ENCODE measurements around the gene MOK. TPM values are rescaled to one million over a fixed set of nuclear protein-coding genes. Genes with fewer than 3 reads are reported as not detected.
A peak's percentile ranks its signal among the peaks of the same experiment; 100 is the strongest.
"Not testable (repeated sequence)": the region's sequence is repeated elsewhere in the genome, so short reads cannot be mapped to it uniquely, and the experiment has no call there.

MOK gene, protein sequence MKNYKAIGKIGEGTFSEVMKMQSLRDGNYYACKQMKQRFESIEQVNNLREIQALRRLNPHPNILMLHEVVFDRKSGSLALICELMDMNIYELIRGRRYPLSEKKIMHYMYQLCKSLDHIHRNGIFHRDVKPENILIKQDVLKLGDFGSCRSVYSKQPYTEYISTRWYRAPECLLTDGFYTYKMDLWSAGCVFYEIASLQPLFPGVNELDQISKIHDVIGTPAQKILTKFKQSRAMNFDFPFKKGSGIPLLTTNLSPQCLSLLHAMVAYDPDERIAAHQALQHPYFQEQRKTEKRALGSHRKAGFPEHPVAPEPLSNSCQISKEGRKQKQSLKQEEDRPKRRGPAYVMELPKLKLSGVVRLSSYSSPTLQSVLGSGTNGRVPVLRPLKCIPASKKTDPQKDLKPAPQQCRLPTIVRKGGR
- 1 to 10 TPM; 3.0 to 5.9 TPM for total RNA-seq

DNA sequence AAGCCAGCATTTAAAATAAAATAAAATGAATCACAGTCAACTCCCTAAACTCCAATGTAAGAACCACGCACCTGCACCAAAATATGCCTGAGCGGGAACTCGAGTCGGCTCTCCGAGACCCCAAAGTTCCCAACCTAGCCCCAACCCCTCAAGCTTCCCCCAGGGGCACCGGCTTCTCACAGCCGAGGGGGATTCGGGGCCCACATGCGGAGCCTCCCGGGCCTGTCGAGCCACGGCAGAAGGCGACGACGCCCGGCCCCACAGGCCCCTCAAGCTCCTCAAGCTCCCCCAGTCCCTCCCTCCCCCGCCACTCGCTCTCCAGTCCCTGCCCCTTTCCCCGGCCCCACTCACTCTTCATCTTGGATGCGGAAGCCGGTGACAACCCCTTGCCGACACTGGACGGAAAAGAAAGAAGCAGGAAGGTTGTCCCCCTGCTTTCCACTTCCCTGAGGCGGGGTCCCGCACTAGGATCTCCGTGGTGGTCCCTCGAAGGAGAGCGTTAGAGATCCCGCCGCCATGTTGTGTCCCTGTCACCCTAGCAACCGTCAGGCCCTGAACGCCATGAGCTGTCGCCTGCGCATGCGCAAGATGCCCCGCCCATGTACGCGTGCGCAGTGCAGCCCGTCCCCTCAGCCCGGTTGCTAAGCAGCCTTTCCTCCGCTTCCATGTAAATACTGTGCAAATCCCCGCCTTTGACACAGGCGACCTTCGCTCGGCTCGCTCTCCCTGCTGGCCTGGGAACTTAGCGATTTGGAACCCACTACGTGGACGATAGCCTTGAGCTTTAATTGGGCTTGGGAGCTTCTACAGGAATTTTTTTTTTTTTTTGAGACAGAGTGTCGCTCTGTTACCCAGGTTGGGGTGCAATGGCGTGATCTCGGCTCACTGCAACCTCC is at the start of gene MOK:
MOK (minus strand) TSS at position 554 of the 896 bp plus-strand sequence; CDS start at position 358, 196 bp downstream.
- H3K4me3 Mint-ChIP-seq = peak within 1 kb of the TSS; percentile 90
- no peaks in the 10 kb centered on the region for H3K36me3 Mint-ChIP-seq
- H3K4me1 Mint-ChIP-seq (ENCODE audit: low read depth in 2 of 2) = peaks cover 10 to 13% of the 10 kb centered on the region in 2 donors
- peak within 1 kb of the TSS; percentile 86 to 94 for H3K27ac Mint-ChIP-seq
- DNase-seq (ENCODE audit: low spot score) = peak; percentile 95
- H3K9me3 Mint-ChIP-seq = no peaks in the 10 kb centered on the region
- ATAC-seq = peak; percentile 97 to 98
- peaks cover 0 to 6% of the 10 kb centered on the region in 2 donors for H3K27me3 Mint-ChIP-seq

DNA sequence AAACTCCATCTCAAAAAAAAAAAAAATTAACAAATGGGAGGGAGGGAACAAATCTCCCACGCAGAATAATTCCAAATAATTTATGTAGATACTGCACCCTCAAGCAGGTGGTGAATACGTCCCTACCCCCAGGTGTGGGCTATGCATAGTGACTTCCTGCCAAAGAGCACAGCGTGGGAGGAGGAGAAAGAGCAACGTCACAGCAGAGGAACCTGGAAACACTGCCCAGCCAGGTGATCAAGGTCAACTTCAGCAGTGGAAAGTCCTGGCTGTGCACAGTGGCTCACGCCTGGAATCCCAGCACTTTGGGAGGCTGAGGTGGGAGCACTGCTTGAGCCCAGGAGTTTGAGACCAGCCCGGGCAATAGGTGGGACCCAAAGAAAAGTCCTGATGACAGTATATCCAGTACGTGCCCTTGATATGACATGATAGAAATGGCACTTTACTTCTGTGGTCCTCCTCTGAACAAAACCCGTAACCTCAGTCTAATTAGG is 48.2 kb upstream of the MOK start:
- Mint-ChIP-seq H3K4me3 (no peak overlapping the region), H3K4me1 (ENCODE audit: low read depth in 2 of 2) (peaks cover 0 to 4% of the 10 kb centered on the region in 2 donors), H3K27me3 (no peaks in the 10 kb centered on the region), H3K27ac (no peak overlapping the region), H3K36me3 (peaks cover 9% of the 10 kb centered on the region), H3K9me3 (no peaks in the 10 kb centered on the region)
- DNase-seq (ENCODE audit: low spot score) (no peak), ATAC-seq (no peak)

DNA sequence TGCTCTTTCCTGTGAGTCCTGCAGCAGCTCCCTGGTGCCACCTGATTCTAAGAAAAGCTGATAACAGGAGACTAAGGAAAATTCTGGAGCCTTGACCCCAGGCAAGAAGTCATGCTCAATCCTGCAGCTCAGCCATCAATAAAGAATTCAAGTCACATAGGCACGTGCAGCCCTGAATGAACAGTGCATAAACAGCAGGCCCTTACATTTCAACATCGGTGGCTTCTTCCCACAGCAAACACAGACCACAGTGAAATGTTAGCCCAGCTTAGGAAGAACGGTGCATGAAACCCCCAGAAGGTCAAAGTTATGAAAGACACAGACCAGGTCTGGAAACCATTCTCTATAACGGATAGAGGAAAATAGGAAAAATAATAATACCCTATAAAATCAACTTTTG is 47.2 kb upstream of the MOK start:
- ATAC-seq = no peak
- Mint-ChIP-seq H3K27ac (no peak overlapping the region), H3K9me3 (no peaks in the 10 kb centered on the region), H3K4me1 (ENCODE audit: low read depth in 2 of 2) (peaks cover 0 to 4% of the 10 kb centered on the region in 2 donors), H3K27me3 (no peaks in the 10 kb centered on the region), H3K4me3 (no peak overlapping the region), H3K36me3 (peaks cover 1% of the 10 kb centered on the region)
- no peak for DNase-seq (ENCODE audit: low spot score)

- H3K4me1 Mint-ChIP-seq (ENCODE audit: low read depth in 2 of 2); H3K4me3 Mint-ChIP-seq; H3K36me3 Mint-ChIP-seq; H3K27ac Mint-ChIP-seq; H3K27me3 Mint-ChIP-seq; DNase-seq (ENCODE audit: low spot score); H3K9me3 Mint-ChIP-seq; ATAC-seq: not testable (repeated sequence)
These were observed 46.6 kb upstream of the MOK start for GRCh38 chr14:102351593-102351992.

DNA sequence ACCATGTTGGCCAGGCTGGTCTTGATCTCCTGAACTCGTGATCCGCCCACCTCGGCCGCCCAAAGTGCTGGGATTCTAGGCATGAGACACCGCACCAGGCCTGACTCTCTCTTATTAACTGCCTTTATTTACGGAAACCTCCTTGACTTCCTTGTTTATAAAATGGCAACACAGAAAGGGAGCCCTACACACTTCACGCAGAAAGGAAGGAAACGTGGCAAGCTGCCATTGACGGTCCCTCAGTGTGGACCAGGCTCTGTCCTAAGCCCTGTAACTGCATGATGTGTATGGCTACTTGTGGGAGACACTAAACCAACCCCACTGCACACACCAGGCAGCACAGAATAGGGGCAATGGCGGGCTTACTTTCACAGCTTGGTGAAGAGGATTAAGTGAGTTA is 46.1 kb upstream of the MOK start:
- Mint-ChIP-seq H3K4me3 (no peak overlapping the region), H3K27me3 (no peaks in the 10 kb centered on the region), H3K9me3 (no peaks in the 10 kb centered on the region), H3K27ac (no peak overlapping the region), H3K4me1 (ENCODE audit: low read depth in 2 of 2) (peaks cover 0 to 4% of the 10 kb centered on the region in 2 donors), H3K36me3 (no peaks in the 10 kb centered on the region)
- DNase-seq (ENCODE audit: low spot score) = no peak
- no peak for ATAC-seq

DNA sequence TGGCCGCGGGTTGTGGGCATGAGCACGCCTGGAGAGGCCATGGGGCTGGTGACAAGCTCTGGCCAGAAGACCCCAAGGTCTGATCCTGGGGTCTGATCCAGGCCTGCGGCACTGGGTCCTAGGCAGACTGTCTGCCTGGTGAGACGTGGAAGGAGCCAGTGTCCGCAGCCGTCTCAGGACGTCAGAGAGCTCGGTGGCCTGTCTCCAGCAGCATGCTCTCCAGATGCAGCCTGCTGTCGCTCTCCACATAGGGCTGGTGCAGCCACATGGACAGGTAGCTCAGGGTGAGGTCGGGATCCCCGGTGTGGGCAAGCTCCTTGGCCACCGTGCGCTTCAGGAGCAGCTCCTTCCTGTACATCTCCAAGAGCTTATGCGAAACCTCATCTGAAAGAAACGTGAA is 43.4 kb upstream of the MOK start:
- Mint-ChIP-seq H3K4me1 (ENCODE audit: low read depth in 2 of 2) (peaks cover 0 to 4% of the 10 kb centered on the region in 2 donors), H3K27ac (no peak overlapping the region), H3K9me3 (no peaks in the 10 kb centered on the region), H3K27me3 (no peaks in the 10 kb centered on the region), H3K36me3 (peaks cover 4% of the 10 kb centered on the region), H3K4me3 (no peak overlapping the region)
- ATAC-seq = no peak
- DNase-seq (ENCODE audit: low spot score) = no peak

DNA sequence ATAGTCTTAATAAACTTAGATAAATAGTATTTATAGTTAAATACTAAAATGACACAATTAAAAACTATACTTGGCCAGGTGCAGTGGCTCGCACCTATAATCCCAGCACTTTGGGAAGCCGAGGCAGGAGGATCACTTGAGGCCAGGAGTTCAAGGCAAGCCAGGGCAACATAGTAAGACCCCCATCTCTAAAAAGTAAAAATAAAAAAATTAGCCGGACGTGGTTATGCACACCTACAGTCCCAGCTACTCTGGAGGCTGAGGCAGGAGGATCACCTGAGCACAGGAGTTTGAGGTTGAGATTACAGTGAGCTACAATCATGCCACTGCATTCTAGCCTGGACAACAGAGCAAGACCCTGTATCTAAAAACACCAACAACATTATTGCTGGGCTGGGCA is 41.7 kb upstream of the MOK start:
- DNase-seq (ENCODE audit: low spot score) (no peak), ATAC-seq (no peak)
- Mint-ChIP-seq H3K27ac (no peak overlapping the region), H3K36me3 (peaks cover 8% of the 10 kb centered on the region), H3K27me3 (no peaks in the 10 kb centered on the region), H3K4me3 (no peak overlapping the region), H3K4me1 (ENCODE audit: low read depth in 2 of 2) (no peaks in the 10 kb centered on the region), H3K9me3 (no peaks in the 10 kb centered on the region)

DNA sequence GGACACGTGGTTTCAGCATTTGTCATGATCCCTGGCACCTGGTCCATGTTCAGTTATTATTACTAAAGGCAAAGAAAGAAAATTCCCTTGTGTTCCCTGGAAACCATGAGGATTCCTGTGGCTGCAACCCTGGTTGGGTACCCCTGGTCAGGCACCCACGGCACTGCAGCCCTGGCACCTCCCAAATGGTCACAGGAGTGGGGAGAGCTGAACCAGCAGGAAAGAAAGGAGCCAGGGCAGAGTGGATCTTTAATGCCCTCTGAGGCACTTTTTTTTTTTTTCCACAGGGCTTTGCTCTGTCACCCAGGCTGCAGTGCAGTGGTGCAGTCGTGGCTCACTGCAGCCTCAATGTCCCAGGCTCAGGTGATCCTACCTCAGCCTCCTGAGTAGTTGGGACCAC is 40.3 kb upstream of the MOK start:
- Mint-ChIP-seq H3K4me1 (ENCODE audit: low read depth in 2 of 2) (no peaks in the 10 kb centered on the region), H3K4me3 (no peak overlapping the region), H3K27ac (peak overlapping the region in 1 of 2 donors; percentile 62), H3K9me3 (no peaks in the 10 kb centered on the region), H3K27me3 (no peaks in the 10 kb centered on the region), H3K36me3 (peaks cover 8% of the 10 kb centered on the region)
- ATAC-seq (no peak), DNase-seq (ENCODE audit: low spot score) (no peak)

DNA sequence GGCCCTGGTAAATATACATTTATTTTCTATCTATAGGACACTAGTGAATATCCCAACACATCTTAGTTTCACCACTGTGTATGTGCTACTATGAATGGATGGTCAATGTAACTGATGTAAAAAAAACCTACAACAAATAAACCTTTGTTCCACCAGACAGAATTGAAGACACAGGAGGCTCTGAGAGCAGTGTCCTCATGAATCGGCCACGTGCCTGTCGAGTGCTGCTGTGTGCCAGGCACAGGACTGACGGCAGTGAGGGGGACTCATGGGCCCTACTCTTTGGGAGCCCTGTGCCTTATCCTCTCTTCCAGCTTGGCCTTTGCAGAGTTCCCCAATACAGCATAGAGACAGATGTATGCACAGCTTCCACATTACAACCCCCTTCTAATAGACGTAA is 39.5 kb upstream of the MOK start:
- no peaks in the 10 kb centered on the region for H3K9me3 Mint-ChIP-seq
- H3K36me3 Mint-ChIP-seq = peaks cover 8% of the 10 kb centered on the region
- no peaks in the 10 kb centered on the region for H3K4me1 Mint-ChIP-seq (ENCODE audit: low read depth in 2 of 2)
- DNase-seq (ENCODE audit: low spot score) (no peak), ATAC-seq (no peak)
- H3K27me3 Mint-ChIP-seq = no peaks in the 10 kb centered on the region
- peak overlapping the region in 1 of 2 donors; percentile 62 for H3K27ac Mint-ChIP-seq
- H3K4me3 Mint-ChIP-seq = no peak overlapping the region

- no peak for ATAC-seq
- DNase-seq (ENCODE audit: low spot score) = no peak
- Mint-ChIP-seq H3K9me3 (no peaks in the 10 kb centered on the region), H3K27me3 (no peaks in the 10 kb centered on the region), H3K36me3 (peaks cover 8% of the 10 kb centered on the region), H3K4me3 (no peak overlapping the region), H3K4me1 (ENCODE audit: low read depth in 2 of 2) (no peaks in the 10 kb centered on the region), H3K27ac (no peak overlapping the region)
These were observed 39.1 kb upstream of the MOK start for GRCh38 chr14:102344084-102344483.

DNA sequence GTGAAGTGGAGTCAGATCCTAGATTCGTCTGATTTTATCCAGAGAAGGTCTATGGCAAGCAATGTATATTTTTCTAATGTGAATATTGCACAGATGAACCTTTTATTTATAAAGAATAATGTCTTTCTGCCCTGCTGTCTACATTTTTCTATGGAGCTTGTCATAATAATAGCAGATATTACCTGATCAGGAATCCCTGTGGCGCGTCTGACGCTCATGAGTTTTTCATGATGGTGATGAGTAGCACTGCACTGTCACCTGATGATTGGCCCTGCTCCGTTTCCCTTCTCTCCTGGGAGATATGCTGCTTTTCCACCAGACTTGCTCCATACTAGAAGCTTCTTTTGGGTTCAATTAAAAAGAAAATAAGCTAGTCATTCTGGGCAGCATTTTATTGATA is 37.3 kb upstream of the MOK start:
- Mint-ChIP-seq H3K27me3 (no peaks in the 10 kb centered on the region), H3K4me1 (ENCODE audit: low read depth in 2 of 2) (no peaks in the 10 kb centered on the region), H3K36me3 (peaks cover 8% of the 10 kb centered on the region), H3K27ac (no peak overlapping the region), H3K4me3 (no peak overlapping the region), H3K9me3 (no peaks in the 10 kb centered on the region)
- no peak for ATAC-seq
- DNase-seq (ENCODE audit: low spot score) = no peak

GRCh38 chr14:102341566-102341965 is 36.6 kb upstream of the MOK start:
- no peak for ATAC-seq
- Mint-ChIP-seq H3K4me1 (ENCODE audit: low read depth in 2 of 2) (no peaks in the 10 kb centered on the region), H3K27me3 (no peaks in the 10 kb centered on the region)

DNA sequence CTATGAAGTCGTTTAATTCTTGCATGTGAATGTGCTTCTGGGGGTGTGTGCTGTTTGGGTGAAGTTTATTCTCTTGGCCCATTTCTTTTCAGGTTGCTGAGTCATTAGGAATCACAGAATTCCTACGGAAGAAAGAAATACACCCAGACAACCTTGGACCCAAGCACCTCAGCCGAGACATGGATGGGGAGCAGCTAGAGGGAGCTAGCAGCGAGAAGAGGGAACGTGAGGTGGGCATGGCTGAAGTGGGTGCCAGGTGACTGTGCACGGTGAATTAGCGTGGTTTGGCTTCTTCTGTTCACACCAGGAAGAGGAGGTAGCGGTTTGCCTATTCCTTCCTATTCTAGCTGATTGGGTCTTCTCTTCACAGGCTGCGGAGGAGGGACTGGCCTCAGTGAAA is 33.8 kb upstream of the MOK start:
- H3K27ac Mint-ChIP-seq = no peak overlapping the region
- no peaks in the 10 kb centered on the region for H3K27me3 Mint-ChIP-seq
- peaks cover 4% of the 10 kb centered on the region for H3K36me3 Mint-ChIP-seq
- H3K4me1 Mint-ChIP-seq (ENCODE audit: low read depth in 2 of 2) = no peaks in the 10 kb centered on the region
- H3K9me3 Mint-ChIP-seq = no peaks in the 10 kb centered on the region
- H3K4me3 Mint-ChIP-seq = no peak overlapping the region
- DNase-seq (ENCODE audit: low spot score) (no peak), ATAC-seq (no peak)

More at GRCh38 chr14:102341566-102341965, 36.6 kb upstream of the MOK start:
- Mint-ChIP-seq H3K36me3 (peaks cover 8% of the 10 kb centered on the region), H3K27ac (no peak overlapping the region), H3K4me3 (no peak overlapping the region), H3K9me3 (no peaks in the 10 kb centered on the region)
- no peak for DNase-seq (ENCODE audit: low spot score)

- H3K4me1 Mint-ChIP-seq (ENCODE audit: low read depth in 2 of 2) = no peaks in the 10 kb centered on the region
- H3K4me3 Mint-ChIP-seq = no peak overlapping the region
- no peaks in the 10 kb centered on the region for H3K27me3 Mint-ChIP-seq
- ATAC-seq = no peak
- no peaks in the 10 kb centered on the region for H3K9me3 Mint-ChIP-seq
- no peak for DNase-seq (ENCODE audit: low spot score)
- H3K27ac Mint-ChIP-seq = no peak overlapping the region
- no peaks in the 10 kb centered on the region for H3K36me3 Mint-ChIP-seq
These were observed 30.2 kb upstream of the MOK start for GRCh38 chr14:102335163-102335562.
